NCI-H146 treated with DMSO at 0.1 percent for 48 hours (cell line): Measurements from ENCODE around the gene CRTAP.
A peak's percentile ranks its signal among the peaks of the same experiment; 100 is the strongest.
"Not testable (repeated sequence)": the region's sequence is repeated elsewhere in the genome, so short reads cannot be mapped to it uniquely, and the experiment has no call there.

Source experiments
- DNase-seq: peaks from one replicate; lab custom pipeline; 2025; ENCODE audit not compliant: unreplicated experiment; lab: John Stamatoyannopoulos, UW

CRTAP gene

GRCh38 chr3:33113772-33114621 lies at the start of gene CRTAP:
Gene CRTAP (plus strand): TSS chr3:33114014. CDS start chr3:33114078, 64 bp downstream.
- DNase-seq = peak; percentile 47

DNA sequence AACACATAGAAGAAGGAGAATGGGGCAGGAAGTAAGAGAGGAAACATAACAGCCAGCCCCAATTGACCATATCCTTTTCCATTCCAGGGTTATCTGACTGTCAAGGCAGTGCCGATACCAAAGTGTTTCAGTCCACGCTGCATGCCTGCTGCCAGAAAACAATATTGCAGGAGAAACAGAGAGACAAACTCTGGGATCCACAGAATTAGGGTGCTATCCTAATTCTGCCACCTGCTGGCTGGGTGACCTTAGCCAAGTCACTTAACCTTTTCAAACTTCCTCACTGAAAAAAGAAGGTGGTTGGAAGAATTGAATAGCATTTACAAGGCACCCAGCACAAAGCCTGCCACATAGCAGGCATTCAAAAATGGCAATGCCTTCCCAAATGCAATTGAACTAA lies 48.9 kb upstream of the CRTAP start:
- no peak for DNase-seq

DNA sequence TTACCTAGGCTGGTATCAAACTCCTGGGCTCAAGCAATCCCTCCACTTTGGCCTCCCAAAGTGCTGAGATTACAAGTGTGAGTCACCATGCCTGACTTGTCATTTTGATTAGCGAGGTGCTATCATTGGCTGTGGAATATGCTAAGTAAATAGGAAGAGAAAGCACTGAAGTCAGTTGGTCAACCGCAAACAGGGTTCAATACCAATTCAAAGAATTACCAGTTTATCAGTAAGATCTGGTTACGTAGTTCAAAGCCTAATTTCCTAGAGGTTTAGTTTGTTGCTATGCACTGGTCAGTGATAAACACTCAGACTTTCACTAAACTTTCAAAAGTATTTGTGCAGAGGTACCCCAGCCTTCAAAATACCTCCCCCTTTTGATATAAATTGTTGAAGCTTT lies 46.3 kb upstream of the CRTAP start:
- DNase-seq = no peak

- DNase-seq = peak; percentile 71
These were observed 44.0 kb upstream of the CRTAP start for GRCh38 chr3:33069862-33070261.

DNA sequence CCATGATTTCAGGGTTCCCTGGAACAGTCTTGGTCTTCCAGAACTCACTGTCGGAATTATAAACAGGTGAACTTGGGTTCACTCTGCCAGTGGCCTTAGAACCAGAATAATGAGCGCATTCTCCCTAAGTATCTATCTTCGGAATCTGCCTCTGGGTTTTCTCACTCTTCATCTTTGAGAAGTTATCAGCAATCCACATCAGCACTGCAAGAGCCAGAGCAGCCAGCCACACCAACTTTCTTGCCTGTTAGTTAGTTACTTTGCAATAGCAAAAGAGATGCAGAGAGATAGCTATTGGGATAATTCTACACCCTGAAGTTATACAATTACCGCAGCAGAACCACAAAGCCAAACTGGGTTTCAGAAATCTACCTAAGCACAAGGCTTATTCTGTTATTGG lies 42.6 kb upstream of the CRTAP start:
- DNase-seq = no peak

GRCh38 chr3:33071946-33072345 lies 41.9 kb upstream of the CRTAP start:
- peak; percentile 46 for DNase-seq

DNA sequence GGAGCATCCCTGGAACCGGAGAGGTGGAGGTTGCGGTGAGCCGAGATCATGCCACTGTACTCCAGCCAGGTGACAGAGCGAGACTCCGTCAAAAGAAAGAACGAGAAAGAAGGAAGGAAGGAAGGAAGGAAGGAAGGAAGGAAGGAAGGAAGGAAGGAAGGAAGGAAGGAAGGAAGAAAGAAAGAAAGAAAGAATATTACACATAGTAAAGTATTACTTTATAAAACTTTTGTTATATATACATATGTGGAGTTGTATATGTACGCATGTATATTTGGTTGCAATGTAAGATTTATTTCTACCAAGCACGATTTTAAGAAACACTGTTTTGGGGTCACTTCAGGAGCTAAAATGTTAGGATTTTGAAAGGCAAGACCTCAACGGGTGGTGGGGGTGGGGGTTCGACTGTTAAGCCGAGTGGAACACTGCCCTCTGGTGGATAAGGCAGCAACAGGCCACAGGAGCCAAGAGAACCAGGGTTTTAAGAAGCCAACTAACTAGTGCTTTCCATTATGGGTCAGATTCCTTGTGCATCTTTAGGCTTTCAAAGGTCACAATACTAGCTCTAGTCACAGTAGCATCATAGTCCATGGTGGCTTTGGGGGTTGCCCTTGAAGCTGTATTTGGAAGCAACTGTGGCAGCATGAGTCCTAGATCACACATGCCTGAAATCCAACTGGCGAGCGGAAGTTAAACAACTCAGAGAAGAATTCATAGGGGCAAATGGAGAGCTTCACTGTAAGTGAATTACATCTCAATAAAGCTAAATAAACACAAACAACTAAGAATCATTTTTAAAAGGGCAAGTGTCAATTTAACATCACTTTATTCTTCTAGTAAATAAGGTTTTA lies 39.4 kb upstream of the CRTAP start:
- peak; percentile 8 for DNase-seq

GRCh38 chr3:33075995-33076394 lies 37.8 kb upstream of the CRTAP start:
- DNase-seq = no peak

- no peak for DNase-seq
These were observed 36.9 kb upstream of the CRTAP start for GRCh38 chr3:33076952-33077351.

DNA sequence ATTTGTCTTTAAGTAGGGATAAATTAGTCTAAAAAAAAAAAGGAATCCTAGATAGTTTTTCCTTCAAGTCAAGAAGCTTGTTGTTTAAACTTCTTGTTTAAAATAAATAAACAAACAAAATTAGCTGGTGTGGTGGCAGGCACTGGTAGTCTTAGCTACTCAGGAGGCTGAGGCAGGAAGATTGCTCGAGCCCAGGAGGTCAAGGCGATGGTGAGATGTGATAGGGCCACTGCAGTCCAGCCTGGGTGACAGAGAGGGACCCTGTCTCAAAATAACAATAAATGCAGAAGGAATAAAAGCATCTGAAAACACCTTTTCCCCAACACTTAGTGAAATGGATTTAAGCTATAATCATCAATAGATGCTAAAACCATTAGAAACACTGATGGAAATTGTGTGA lies 35.8 kb upstream of the CRTAP start:
- DNase-seq = no peak

DNA sequence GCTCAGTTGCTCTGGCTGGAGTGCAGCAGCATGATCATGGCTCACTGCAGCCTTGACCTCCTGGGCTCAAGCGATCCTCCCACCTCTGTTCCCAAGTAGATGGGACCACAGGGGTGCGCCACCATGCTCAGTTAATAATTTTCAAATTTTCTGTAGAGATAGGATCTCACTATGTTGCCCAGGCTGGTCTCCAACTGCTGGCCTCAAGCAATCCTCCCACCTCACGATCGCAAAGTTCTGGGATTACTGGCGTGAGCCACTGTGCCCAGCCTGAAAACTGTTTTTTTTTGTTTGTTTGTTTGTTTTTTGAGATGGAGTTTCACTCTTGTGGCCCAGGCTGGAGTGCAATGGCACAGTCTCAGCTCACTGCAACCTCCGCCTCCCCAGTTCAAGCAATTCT lies 34.0 kb upstream of the CRTAP start:
- not testable (repeated sequence) for DNase-seq

GRCh38 chr3:33081812-33082211 lies 32.0 kb upstream of the CRTAP start:
- DNase-seq = no peak

GRCh38 chr3:33083958-33084357 lies 29.9 kb upstream of the CRTAP start:
- DNase-seq = no peak

- no peak for DNase-seq
These were observed 25.1 kb upstream of the CRTAP start for GRCh38 chr3:33088691-33089090.

DNA sequence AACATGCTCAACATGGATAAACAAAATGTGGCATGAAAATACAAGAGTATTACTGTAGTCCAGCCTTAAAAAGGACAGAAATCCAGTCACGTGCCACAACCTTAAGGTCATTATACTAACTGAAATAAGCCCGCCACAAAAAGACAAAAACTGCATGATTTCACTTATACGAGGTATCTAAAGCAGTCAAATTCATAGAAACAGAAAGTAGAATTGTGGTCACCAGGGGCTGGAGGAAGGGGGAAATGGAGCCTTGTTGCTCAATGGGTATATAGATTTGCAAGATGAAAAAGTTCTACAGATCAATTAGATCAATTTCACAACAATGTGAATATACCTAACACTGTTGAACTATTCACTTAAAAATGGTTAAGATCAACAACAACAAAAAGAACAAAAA lies 24.3 kb upstream of the CRTAP start:
- DNase-seq = no peak

DNA sequence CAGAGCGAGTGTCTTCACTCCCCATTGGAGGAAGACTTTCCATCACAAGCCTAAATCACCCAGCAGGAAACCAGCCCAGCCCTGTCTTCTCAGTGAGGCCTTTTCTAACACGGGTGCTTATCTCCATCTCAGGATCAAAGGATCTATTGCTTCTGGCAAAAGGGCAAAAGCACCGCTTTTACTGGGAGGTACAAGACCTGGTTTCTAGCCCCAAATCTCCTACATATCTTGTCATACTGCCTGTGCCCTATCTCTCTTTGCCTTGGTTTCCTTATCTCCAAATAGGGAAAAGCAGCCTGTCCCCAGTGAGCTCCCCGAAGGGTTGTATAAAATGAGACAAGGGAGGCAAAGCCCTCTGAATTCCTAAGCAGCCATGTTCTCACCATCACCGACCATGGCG lies 22.1 kb upstream of the CRTAP start:
- DNase-seq = no peak

GRCh38 chr3:33092496-33093254 lies 21.1 kb upstream of the CRTAP start:
- DNase-seq = no peak

DNA sequence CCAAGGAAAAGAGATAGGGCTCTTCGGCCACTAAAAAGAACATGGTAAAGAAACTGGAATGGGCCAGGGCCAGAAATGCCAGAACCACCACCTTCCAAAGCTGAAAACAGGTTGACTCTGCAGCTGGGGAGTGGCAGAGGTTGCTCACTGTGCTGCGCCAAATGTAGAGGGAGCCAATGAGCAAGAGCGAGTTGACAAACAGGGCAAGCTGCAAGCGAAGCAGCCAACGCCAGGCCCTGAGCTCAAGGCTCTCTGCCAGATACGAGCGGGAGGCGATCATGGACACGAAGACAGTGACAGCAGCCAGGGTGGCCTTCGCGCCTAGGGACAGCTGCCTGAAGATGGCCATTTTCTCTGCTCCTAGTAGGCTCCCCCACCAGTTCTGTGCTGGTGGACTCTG lies 20.0 kb upstream of the CRTAP start:
- no peak for DNase-seq

- DNase-seq = no peak
These were observed 18.4 kb upstream of the CRTAP start for GRCh38 chr3:33095436-33095835.

DNA sequence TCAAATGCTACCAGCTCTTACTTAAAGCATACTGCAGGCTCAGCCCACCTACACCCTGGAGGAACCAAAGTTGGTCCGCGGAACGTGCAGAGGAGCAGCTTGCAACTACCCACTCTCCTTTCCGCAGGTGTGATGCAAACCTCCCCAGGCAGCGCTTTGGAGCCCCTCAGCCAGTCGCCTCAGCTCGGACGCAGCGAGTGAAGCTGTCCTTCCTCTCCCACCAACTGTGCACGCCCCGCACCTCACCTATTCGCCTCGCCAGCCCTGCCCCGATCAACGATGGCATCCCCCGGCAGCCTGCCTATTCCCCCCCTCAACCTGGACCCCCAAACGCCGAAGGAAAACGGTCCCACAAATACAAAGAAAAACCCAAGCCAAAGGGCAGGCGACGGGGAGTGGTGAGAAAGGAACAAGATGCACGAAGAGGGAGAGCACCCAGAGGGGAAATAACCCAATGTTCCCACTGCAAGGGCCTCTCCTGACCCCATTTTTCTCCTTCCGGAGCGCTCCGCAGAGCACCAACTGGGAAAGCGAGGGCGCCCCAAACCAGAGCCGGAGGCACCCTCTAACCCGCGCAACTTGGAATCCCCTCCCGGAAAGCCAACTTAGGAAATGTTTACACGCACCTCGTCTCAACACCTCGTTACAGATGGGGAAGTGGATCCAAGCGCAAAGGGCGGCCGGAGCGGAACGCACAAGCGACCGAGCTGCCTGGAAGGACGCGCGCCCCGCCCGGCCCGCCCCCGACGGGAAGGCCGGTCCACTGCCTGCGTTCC lies 17.5 kb upstream of the CRTAP start:
- no peak for DNase-seq
